ENCODE data around the gene CALU.

Gene CALU

GRCh38 chr7:128810473-128810872, 71.3 kb downstream of the CALU start:
- H3K36me3 Mint-ChIP-seq (ENCODE audit: low read depth), result no peaks in the 10 kb centered on the region
- no peak for DNase-seq (ENCODE audit: low spot score)
- no peak overlapping the region for H3K4me3 Mint-ChIP-seq
- H3K27me3 Mint-ChIP-seq (ENCODE audit: low read depth), result no peaks in the 10 kb centered on the region
- H3K9me3 Mint-ChIP-seq, result no peaks in the 10 kb centered on the region
- H3K4me1 Mint-ChIP-seq (ENCODE audit: low read depth), result no peaks in the 10 kb centered on the region
- no peak overlapping the region for H3K27ac Mint-ChIP-seq

- Mint-ChIP-seq H3K27ac (no peak overlapping the region), H3K9me3 (no peaks in the 10 kb centered on the region), H3K4me1 (ENCODE audit: low read depth) (no peaks in the 10 kb centered on the region), H3K27me3 (ENCODE audit: low read depth) (no peaks in the 10 kb centered on the region), H3K4me3 (no peak overlapping the region), H3K36me3 (ENCODE audit: low read depth) (no peaks in the 10 kb centered on the region)
- no peak for DNase-seq (ENCODE audit: low spot score)
Observed at GRCh38 chr7:128810997-128811396, 71.8 kb downstream of the CALU start.

- H3K9me3 Mint-ChIP-seq, result no peaks in the 10 kb centered on the region
- no peaks in the 10 kb centered on the region for H3K27me3 Mint-ChIP-seq (ENCODE audit: low read depth)
- H3K36me3 Mint-ChIP-seq (ENCODE audit: low read depth), result no peaks in the 10 kb centered on the region
- no peak overlapping the region for H3K4me3 Mint-ChIP-seq
- no peak for DNase-seq (ENCODE audit: low spot score)
- no peak overlapping the region for H3K27ac Mint-ChIP-seq
- no peaks in the 10 kb centered on the region for H3K4me1 Mint-ChIP-seq (ENCODE audit: low read depth)
Observed at GRCh38 chr7:128811631-128812430, 72.7 kb downstream of the CALU start.

DNA sequence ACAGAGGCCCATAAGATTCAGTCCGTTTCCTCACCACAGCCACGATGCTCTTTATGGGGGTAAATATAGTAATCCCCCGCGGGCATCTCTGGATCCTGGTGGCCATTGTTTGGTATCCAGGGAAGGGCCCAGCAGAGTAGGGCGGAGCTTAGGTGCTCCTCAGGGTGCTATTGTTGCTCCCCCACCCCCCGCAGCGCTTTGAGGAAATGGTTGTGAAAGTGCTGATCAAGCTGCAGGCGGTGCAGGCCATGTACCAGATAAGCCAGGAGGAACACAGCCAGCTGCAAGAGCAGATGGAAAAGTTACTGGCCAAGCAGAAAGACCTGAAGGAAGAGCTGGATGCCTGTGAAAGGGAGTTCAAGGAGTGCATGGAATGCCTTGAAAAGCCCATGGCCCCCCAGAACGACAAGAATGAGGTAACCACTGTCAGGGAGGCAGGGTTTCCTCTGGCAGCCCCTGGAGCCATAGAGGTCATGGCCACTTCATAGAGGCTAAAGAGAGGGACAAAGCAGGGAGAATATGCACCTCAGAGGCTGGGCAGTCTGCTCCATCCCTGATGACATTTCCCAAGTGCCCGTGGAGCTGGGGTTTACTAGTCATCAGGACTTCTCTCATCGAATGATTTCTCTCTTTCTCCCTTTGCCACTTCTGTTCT, 73.5 kb downstream of the CALU start:
- Mint-ChIP-seq H3K4me3 (no peak overlapping the region), H3K27ac (no peak overlapping the region), H3K9me3 (no peaks in the 10 kb centered on the region), H3K36me3 (ENCODE audit: low read depth) (no peaks in the 10 kb centered on the region), H3K4me1 (ENCODE audit: low read depth) (no peaks in the 10 kb centered on the region), H3K27me3 (ENCODE audit: low read depth) (no peaks in the 10 kb centered on the region)
- no peak for DNase-seq (ENCODE audit: low spot score)

DNA sequence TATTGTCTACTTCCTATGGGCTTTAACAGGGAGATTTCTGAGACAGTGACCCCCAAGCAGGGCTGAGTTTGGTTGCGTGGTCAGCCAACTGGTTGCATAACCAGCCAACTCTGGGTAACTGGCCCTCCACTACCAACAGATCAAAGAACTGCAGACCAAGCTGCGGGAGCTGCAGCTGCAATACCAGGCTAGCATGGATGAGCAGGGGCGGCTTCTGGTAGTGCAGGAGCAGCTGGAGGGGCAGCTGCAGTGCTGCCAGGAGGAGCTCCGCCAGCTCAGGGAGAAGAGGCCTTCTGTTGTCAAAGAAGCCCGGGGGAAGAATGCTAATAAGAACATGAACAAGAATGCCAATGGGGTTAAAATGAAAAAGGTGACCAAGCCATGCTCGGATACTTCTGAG, 75.3 kb downstream of the CALU start:
- H3K4me1 Mint-ChIP-seq (ENCODE audit: low read depth), result no peaks in the 10 kb centered on the region
- no peak overlapping the region for H3K27ac Mint-ChIP-seq
- no peaks in the 10 kb centered on the region for H3K9me3 Mint-ChIP-seq
- no peak overlapping the region for H3K4me3 Mint-ChIP-seq
- H3K36me3 Mint-ChIP-seq (ENCODE audit: low read depth), result no peaks in the 10 kb centered on the region
- peaks cover 2% of the 10 kb centered on the region for H3K27me3 Mint-ChIP-seq (ENCODE audit: low read depth)
- DNase-seq (ENCODE audit: low spot score), result no peak

DNA sequence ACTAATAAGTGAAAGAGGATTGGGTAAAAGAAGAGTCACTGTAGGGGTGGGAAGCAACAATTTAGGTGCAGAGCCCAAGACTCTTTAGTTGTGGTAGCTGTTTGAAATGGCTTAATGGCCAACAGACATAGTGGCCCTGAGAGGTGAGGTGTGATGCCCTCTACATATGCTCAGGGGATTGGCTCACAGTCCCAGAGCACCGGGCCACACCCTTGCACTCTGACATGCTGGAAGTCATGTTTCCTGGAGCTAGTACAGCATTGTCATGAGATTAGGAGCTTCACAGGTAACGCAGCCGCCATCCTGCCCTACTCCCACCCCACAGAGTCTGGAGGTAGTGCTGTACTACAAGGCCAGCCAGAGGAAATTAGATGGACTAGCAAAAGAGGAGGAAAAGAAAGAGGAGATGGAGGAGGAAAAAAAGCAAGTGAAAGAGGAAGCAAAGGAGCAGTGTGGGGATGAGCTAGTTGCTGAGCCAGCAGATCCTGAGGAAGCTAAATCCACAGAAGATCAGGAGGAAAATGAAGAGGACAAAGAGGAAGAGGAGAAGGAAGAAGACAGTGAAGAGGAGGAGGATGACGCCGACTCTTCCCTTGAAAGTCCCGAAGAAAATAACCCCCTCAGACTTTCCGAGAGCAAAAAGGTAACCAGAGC, 76.3 kb downstream of the CALU start:
- Mint-ChIP-seq H3K4me3 (no peak overlapping the region), H3K27me3 (ENCODE audit: low read depth) (peaks cover 2% of the 10 kb centered on the region), H3K4me1 (ENCODE audit: low read depth) (peaks cover 3% of the 10 kb centered on the region), H3K36me3 (ENCODE audit: low read depth) (no peaks in the 10 kb centered on the region), H3K27ac (no peak overlapping the region), H3K9me3 (no peaks in the 10 kb centered on the region)
- no peak for DNase-seq (ENCODE audit: low spot score)

DNA sequence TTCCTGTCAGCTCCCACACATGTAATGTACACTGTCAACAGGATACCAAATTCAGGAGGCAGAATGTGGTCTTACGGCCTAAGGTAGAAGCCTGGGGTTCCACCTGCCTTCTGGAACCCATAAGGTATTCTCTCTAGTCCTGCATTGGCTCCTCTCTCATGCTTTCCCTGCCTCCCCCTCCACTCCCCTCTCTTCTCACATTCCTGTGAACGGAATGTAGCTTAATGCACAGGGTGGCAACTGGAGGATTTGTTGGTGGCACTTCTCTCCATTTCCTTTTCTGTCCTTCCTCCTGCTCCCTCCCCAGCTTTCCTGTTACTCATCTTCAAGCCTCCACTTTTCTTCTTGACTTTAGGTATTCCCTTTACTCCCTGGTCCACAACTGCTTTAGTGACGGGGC, 79.5 kb downstream of the CALU start:
- Mint-ChIP-seq H3K4me3 (no peak overlapping the region), H3K4me1 (ENCODE audit: low read depth) (peaks cover 3% of the 10 kb centered on the region), H3K27ac (no peak overlapping the region), H3K9me3 (no peaks in the 10 kb centered on the region), H3K36me3 (ENCODE audit: low read depth) (no peaks in the 10 kb centered on the region), H3K27me3 (ENCODE audit: low read depth) (peaks cover 5% of the 10 kb centered on the region)
- no peak for DNase-seq (ENCODE audit: low spot score)
